GM20431 (cell line): ENCODE measurements around the gene ALOX5.
"Not testable (repeated sequence)": the region's sequence is repeated elsewhere in the genome, so short reads cannot be mapped to it uniquely, and the experiment has no call there.

Experiments
- in situ Hi-C: fragments of 300-500 bp; cut with MseI, MboI; formaldehyde crosslinking; loops from one replicate; pipeline ENCODE4 v1.15.0; 2020; ENCODE audit warnings: low sequenced_read_pairs; ENCODE audit not compliant: unreplicated experiment

Gene ALOX5

GRCh38 chr10:45456822-45457221, 82.8 kb downstream of the ALOX5 start:
- in situ Hi-C loops = loop anchor here (25.0 kb wide), 1 partner anchor 205 kb away; the partner anchor contains the start of gene ZFAND4

DNA sequence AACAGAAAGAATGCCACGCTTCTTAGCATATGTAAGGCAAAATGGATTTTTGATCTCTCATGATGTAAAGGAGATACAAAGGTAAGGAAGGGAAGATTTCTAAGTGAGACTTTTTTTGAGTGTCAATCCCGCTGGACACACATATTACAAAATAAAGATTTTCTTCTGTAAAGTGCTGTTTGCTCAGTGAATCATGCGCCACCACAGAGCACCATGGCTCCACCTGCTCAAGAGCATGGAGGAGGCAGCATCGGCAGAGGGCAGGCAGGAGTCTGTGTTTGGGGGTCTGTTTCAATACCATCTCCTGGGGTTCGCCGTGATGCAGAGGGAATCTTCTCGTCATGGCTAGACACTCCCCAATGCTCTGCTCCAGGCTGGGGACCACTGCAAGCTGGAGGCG, 83.5 kb downstream of the ALOX5 start:
- in situ Hi-C loops = loop anchor here (25.0 kb wide), 1 partner anchor 205 kb away; the partner anchor contains the start of gene ZFAND4

DNA sequence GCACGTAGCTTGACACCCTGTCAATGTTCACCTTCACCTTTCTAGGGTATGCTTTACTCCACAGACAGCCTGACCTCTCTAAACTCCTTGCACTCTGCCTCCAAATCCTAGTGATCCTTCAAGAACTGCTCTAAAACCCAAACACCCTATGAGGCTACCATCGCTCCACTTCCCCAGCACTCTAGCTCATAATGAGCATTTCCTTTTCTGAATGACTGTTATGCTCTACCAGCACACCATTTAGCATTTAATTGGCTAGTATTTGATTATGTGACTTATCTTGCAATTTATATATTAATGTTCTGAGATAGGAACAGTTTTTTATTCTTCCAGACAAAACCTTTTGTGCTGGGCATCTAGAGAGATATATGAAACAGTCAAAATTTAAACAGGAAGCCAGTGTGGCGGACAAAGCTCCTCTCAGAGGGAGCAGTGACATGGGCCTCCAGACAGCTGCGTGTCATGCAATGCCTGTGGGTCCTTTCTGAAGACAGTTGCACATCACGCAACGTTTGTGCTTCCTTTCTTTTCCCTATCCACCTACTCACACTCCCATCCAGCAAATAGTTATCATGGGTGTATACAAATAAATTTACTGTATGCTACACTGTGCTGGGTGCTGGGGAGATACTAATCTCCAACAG, 86.3 kb downstream of the ALOX5 start:
- in situ Hi-C loops = loop anchor here (25.0 kb wide), 1 partner anchor 202 kb away; the partner anchor contains the start of gene ZFAND4

DNA sequence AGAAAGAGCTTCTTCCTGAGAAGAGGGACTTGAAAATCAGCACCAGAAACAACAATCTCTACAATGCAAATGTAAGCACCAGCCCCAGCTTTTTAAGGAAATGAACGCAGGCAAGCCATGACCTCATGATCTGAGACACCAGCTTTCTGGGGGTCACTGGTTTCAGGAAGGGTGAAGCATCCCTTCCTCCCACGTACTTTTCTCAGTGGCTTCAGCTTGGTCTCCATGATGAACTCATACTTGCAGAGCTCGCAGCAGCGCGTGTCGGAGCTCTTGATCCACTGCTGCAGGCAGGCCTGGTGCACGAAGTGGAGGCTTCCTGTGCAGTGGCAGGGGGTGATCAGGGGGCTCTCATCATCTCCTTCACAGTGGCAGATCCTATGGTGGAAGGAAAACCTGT, 87.0 kb downstream of the ALOX5 start:
- in situ Hi-C loops = loop anchor here (25.0 kb wide), 1 partner anchor 201 kb away; the partner anchor contains the start of gene ZFAND4

DNA sequence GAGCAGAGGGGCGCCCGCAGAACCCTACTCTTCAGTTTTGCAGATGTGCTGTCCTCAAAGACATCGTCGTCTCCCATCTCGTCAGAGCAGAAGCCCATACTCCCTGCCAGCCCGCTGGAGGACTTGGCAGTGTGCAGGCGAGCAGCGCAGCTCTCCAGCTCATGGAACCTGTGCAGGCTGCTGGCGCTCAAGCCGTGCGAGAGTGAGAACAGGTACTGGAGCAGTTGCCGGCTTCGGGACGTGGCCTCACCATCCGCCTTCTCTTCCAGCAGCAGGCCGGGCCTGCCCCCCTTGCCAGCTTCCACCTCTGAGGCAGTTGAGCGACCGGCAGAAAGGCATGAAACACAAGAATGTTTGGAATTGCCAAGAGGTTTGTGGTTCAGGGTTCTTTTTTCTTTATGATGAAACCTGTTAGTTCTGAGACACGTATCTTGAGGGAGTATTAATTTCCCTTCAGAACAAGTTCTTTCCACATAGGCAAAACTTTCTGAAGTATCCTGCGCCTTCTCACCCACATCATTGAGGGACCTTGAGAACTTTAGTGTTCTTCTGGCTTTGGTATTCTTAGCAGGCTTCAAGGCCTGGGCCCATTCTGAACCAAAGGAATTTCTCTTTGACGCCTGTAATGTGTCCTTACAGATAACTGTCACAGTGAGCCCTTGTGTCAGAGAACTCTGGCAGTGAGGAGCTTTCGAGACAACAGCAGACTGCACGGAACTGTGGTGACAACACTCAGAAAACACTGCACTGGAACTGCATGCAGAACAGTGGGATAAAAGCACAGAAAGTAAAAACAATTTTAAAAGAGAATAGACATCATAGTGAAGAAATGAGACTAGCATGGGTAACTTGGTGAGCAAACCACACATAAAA, 89.5 kb downstream of the ALOX5 start:
- in situ Hi-C loops = loop anchor here (25.0 kb wide), 1 partner anchor 199 kb away; the partner anchor contains the start of gene ZFAND4

- in situ Hi-C loops = loop anchor here (25.0 kb wide), 1 partner anchor 197 kb away; the partner anchor contains the start of gene ZFAND4
Measured at GRCh38 chr10:45464958-45465567, 91.0 kb downstream of the ALOX5 start.

GRCh38 chr10:45466784-45467183, 92.8 kb downstream of the ALOX5 start:
- in situ Hi-C loops = loop anchor here (25.0 kb wide), 1 partner anchor 196 kb away; the partner anchor contains the start of gene ZFAND4

DNA sequence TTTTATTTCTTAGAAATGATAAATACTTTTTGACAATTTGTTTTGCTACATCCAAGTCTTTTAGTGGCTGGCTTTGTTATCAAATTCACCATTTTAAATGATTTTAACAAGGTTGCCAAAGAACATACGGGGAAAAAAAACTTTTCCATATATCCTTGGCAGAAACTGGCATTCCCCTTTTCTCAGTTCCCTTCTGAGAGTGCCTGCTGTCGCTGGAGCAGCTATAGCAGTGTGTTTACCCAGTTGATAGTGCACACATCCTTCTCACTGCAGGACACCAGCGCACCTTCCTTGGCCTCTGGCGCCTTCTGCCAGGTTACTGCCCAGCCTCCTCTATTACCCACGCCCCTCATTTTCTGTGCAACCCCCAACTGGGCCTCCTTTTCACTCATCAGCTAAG, 94.1 kb downstream of the ALOX5 start:
- in situ Hi-C loops = loop anchor here (25.0 kb wide), 1 partner anchor 194 kb away; the partner anchor contains the start of gene ZFAND4

DNA sequence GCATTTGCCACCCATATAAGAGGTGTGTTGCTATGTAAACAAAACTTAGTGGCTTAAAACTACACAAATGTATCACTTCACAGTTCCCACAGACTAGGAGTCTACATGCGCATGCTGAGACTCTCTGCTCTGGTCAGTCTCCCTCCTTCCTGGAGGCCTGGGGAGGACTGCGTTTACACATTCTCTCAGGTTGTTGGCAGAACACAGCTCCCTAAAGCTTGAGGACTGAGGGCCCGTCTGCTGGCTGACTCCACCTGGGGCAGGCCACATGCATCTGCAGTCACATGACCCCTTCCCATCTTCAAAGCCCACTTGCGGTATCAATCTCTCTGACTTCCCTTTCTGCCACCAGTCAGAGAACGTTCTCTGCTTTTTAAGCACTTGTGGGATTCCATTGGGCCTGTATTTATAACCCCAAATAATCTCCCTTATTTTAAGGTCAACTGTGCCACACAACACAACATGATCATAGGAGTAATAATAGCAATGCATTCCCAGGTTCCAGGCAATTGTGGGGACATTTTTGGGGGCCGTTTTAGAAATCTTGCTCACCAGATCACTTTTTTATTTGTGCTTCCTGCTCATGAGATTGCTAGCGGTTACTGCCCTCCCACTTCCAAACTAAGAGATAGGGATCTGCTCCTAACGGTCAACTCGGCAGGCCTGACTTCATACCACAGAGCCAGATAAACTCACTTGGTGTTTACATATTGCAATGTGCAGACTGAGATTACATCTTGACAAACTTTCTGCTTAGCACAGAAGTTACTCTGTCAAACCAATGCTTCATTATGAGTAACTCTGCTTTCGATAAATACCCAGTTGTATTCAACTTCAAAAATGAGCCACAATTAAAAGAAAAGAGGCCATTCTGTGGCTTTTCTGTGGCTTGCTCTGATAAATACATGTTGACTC, 96.3 kb downstream of the ALOX5 start:
- in situ Hi-C loops = loop anchor here (25.0 kb wide), 1 partner anchor 192 kb away; the partner anchor contains the start of gene ZFAND4

DNA sequence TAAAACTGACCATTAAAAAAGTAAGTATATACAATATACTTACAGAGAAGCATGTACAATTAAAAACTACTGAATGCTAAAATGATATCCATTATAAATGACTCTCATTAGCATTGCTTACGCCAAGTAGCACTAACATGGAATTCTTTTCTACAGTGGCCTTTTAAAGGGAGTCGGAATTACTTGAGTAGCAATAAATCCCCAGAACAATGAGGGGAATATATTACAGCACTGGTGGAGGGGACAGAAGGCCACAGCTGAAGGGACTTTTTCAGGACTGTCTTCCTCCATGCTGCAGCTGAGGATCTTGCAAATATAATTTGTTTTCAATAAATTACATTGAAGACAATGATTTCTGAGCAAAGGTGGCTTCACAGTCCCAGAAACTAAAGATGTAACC, 97.0 kb downstream of the ALOX5 start:
- in situ Hi-C loops = loop anchor here (25.0 kb wide), 1 partner anchor 191 kb away; the partner anchor contains the start of gene ZFAND4

DNA sequence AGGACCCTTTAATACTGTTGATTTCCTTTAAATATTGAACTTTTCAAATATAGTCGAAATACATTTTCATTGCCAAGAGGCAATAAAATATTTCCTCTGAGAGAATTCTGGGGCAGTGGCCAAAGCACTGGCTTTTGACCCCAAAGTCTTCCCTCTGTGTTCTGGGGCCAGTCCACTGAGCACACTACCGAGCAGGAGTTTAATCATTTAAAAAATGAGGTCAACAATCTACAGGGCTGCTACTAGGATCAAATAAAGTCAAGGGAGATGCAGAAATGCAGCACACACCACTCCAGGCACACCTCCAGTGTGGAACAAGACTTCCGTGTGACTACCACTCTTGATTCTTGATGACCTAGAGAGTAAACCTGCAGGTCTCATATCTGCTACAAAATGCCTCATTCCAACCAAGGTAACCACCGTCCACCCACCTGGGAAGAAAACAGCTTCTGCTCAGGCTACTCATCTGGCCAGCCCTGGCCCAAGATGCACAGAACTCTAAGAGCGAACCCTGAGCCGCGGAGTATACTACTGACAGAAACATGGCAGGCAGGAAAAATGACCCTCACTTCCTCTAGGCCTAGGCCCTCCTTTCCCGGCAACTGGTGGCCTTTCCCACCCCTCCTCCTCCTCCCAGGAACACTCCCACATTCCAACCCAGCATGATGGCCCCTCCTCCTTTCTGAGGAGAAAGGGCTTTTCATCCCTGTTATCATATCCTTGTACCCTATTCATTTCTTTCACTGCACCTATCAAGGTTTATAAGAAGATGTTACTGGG, 97.7 kb downstream of the ALOX5 start:
- in situ Hi-C loops = loop anchor here (25.0 kb wide), 1 partner anchor 191 kb away; the partner anchor contains the start of gene ZFAND4

- in situ Hi-C loops = loop anchor here (25.0 kb wide), 1 partner anchor 189 kb away; the partner anchor contains the start of gene ZFAND4
Measured at GRCh38 chr10:45473126-45473525, 99.1 kb downstream of the ALOX5 start.

GRCh38 chr10:45476559-45476958, 102.5 kb downstream of the ALOX5 start:
- in situ Hi-C loops = no loop called here

GRCh38 chr10:45480294-45480693, 106.3 kb downstream of the ALOX5 start:
- in situ Hi-C loops = no loop called here

GRCh38 chr10:45481100-45481499, 107.1 kb downstream of the ALOX5 start:
- in situ Hi-C loops = not testable (repeated sequence)

GRCh38 chr10:45483002-45483401, 109.0 kb downstream of the ALOX5 start:
- in situ Hi-C loops = no loop called here

DNA sequence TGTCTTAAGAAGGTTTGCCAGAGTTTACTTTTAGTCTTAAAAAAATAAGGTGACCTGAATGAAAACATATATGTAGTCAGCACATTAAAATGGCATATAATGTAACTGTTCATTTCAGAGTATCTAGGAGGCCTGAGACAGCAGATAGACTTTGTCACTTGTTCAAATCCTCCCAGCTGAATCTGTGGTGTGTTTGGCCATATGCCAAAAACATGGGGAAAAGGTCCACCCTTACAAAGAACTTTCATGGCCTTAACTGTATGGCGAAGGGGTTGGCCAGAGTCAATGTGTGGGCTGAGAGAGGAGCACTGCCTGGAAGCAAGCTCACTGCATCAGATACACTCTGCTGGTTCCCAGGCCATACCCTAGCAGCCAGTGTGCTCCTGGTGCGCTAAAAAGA, 113.7 kb downstream of the ALOX5 start:
- in situ Hi-C loops = no loop called here

DNA sequence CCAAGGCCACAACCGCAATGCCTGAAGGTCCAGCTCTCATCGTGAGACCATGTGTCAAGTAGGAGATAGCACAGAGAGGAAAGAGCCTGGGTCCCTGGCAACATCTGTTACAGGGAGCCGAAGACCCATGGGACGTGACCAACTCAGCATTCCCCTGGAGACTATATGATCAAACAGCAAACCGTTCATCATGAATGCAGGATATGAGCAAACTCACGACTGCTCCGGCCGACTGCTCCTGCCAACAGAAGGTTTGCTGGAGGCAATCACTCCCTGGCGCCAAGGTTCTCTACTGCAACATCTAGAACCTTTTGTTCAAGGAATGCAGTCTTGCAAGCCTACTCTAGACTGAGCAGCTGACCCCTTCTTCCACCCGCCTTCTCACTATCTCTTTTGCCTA, 114.3 kb downstream of the ALOX5 start:
- in situ Hi-C loops = no loop called here
